Measurements from ENCODE around the gene POLR1B.
"Not testable (repeated sequence)": the region's sequence is repeated elsewhere in the genome, so short reads cannot be mapped to it uniquely, and the experiment has no call there.

- TF ChIP-seq CTCF (conservative IDR thresholded peaks at IDR 0.05; ENCODE audit: low read depth, low read length); EZH2 (IDR thresholded peaks at IDR 0.05; ENCODE audit: borderline replicate concordance, low read depth, low read length, poor library complexity, severe bottlenecking): not testable (repeated sequence)
These were observed 73.5 kb downstream of the POLR1B start for GRCh38 chr2:112615798-112616197.

All from A673 (cell line).